ENCODE results near the gene METTL1.

Gene METTL1

GRCh38 chr12:57751788-57752667 is 19.9 kb downstream of the METTL1 start, which contains the start of gene CDK4:
Gene CDK4 (minus strand): TSS chr12:57752310. CDS start chr12:57751717, 593 bp downstream.
- DNase-seq (ENCODE audit: insufficient read length, low spot score), result peak; percentile 55
- FAIRE-seq, result no peak
- TF ChIP-seq CTCF (IDR thresholded peaks at IDR 0.05; ENCODE audit: insufficient read depth, missing control alignments), result no peak

- DNase-seq (ENCODE audit: insufficient read length, low spot score) (no peak), FAIRE-seq (no peak)
- no peak for TF ChIP-seq CTCF (IDR thresholded peaks at IDR 0.05; ENCODE audit: insufficient read depth, missing control alignments)
These were observed 20.5 kb downstream of the METTL1 start for GRCh38 chr12:57751432-57751787.

- no peak for FAIRE-seq
- DNase-seq (ENCODE audit: insufficient read length, low spot score), result no peak
- TF ChIP-seq CTCF (IDR thresholded peaks at IDR 0.05; ENCODE audit: insufficient read depth, missing control alignments), result no peak
These were observed 21.1 kb downstream of the METTL1 start for GRCh38 chr12:57750561-57751431.

GRCh38 chr12:57749061-57749460 is 22.8 kb downstream of the METTL1 start:
- FAIRE-seq, result no peak
- no peak for DNase-seq (ENCODE audit: insufficient read length, low spot score)

GRCh38 chr12:57746025-57746424 is 25.9 kb downstream of the METTL1 start:
- DNase-seq (ENCODE audit: insufficient read length, low spot score) (no peak), FAIRE-seq (no peak)
- TF ChIP-seq CTCF (IDR thresholded peaks at IDR 0.05; ENCODE audit: insufficient read depth, missing control alignments), result no peak

More at GRCh38 chr12:57749061-57749460, 22.8 kb downstream of the METTL1 start:
- TF ChIP-seq CTCF (IDR thresholded peaks at IDR 0.05; ENCODE audit: insufficient read depth, missing control alignments), result no peak

- TF ChIP-seq CTCF (IDR thresholded peaks at IDR 0.05; ENCODE audit: insufficient read depth, missing control alignments), result no peak
- FAIRE-seq, result no peak
- DNase-seq (ENCODE audit: insufficient read length, low spot score), result no peak
These were observed 26.4 kb downstream of the METTL1 start for GRCh38 chr12:57745485-57745881.

Measured in D721Med (cell line).